ENCODE results near the gene GNAS. TPM values are rescaled to one million over a fixed set of nuclear protein-coding genes. Genes with fewer than 3 reads are reported as not detected.

Gene GNAS
- total RNA-seq, 1 donor, result 461 TPM

DNA sequence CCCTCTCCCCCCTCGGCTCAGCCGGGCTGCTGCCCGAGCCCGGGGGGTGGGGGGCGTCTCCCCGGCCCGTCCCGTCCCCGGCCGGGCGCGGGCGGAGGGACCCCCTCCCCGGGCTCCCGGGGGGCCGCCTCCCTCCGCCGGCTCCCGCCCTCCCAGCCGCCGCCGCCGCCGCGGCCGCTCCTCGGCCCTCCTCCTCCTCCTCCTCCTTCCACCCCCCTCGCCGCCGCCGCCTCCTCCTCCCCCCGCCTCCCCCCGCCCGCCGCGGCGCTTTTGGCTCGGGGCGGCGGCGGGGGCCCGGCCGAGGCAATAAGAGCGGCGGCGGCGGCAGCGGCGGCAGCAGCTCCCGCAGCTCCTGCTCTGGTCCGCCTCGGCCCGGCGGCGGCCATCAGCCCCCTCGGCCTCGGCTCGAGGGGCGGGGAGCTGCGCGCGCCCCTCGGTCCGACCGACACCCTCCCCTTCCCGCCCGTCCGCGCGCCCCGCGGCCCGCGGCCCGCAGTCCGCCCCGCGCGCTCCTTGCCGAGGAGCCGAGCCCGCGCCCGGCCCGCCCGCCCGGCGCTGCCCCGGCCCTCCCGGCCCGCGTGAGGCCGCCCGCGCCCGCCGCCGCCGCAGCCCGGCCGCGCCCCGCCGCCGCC lies 38.7 kb downstream of the GNAS start:
- no peaks in the 10 kb centered on the region for H3K27me3 ChIP-seq (ENCODE audit: insufficient read depth, low read length)
- peak overlapping the region; percentile 60 for H3K4me3 ChIP-seq (ENCODE audit: low read length)
- H3K9me3 ChIP-seq (ENCODE audit: low read depth, low read length), result no peaks in the 10 kb centered on the region
- H3K4me1 ChIP-seq (ENCODE audit: insufficient read depth, low read length), result peaks cover 38% of the 10 kb centered on the region

DNA sequence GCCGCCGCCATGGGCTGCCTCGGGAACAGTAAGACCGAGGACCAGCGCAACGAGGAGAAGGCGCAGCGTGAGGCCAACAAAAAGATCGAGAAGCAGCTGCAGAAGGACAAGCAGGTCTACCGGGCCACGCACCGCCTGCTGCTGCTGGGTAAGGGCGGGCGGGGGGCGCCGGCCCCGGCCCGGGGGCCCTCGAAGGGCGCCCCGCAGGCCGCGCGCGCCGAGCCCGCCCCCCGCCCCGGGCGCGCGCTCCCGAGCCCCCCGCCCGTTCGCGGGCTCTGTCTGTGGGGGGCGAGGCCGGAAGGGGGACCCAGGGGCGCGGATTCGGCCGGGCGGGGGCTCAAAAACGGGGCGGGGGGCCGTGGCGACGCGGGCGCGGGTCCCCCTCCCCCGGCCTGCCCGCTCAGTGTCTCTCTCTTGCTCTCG lies 39.2 kb downstream of the GNAS start:
- Histone ChIP-seq H3K9me3 (ENCODE audit: low read depth, low read length) (no peaks in the 10 kb centered on the region), H3K4me1 (ENCODE audit: insufficient read depth, low read length) (peaks cover 44% of the 10 kb centered on the region), H3K4me3 (ENCODE audit: low read length) (peak overlapping the region; percentile 70), H3K27me3 (ENCODE audit: insufficient read depth, low read length) (no peaks in the 10 kb centered on the region)

DNA sequence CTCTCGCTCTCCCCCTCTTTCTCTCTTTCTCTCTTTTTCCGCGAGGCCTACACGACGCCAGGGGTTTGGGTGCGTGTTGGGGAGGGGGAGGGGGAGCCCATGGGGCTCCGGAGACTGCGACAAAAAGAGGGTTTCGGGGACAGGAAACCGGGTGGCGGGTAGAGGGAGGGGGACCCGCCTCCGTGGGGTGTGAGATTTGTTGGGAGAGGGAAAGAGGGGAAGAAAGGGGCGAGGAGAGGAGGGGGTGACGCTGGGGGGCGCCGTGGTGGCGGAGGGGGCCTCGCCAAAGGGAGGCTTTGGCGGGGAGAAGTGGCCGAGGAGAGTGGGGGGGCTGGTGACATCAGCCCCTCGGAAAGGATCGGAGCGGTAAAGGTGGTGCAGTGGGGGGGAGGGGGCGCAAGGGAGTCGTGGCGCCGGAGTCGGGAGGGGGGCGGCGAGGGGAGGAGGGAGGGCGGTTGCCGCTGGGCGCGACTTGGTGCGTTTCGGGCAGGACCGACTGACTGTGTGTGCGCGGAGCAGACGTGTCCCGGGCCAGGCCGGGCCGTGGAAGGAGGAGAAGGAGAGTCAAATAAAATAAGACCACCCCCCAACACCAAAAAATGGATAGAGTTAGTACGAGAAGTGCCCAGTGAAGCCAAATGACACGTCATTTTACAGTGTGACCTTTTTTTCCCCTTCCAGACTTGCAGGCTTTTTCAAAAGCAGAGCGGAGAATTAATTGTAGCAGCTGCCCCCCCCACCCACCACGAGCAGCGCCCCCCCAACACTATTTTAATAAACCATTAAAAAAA lies 39.8 kb downstream of the GNAS start:
- Histone ChIP-seq H3K4me1 (ENCODE audit: insufficient read depth, low read length) (peaks cover 50% of the 10 kb centered on the region), H3K4me3 (ENCODE audit: low read length) (peak overlapping the region; percentile 70)

DNA sequence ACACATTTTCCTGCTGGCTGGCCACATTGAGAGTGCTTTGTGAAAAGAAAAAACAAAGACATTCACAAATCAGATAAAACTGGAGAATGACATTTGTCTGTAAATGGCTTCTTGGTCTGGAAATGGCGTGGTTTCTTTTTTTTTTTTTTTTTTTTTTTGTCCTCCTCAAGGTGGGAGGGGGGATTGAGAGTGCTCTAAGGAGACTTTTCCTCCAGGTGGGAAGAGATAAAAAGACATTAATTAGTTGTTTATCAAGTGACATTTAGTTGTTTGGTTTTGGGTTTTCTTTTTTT lies 40.4 kb downstream of the GNAS start:
- Histone ChIP-seq H3K4me1 (ENCODE audit: insufficient read depth, low read length) (peaks cover 55% of the 10 kb centered on the region), H3K4me3 (ENCODE audit: low read length) (peak overlapping the region; percentile 70)

More for the DNA sequence above, 39.8 kb downstream of the GNAS start:
- Histone ChIP-seq H3K9me3 (ENCODE audit: low read depth, low read length) (no peaks in the 10 kb centered on the region), H3K27me3 (ENCODE audit: insufficient read depth, low read length) (no peaks in the 10 kb centered on the region)

DNA sequence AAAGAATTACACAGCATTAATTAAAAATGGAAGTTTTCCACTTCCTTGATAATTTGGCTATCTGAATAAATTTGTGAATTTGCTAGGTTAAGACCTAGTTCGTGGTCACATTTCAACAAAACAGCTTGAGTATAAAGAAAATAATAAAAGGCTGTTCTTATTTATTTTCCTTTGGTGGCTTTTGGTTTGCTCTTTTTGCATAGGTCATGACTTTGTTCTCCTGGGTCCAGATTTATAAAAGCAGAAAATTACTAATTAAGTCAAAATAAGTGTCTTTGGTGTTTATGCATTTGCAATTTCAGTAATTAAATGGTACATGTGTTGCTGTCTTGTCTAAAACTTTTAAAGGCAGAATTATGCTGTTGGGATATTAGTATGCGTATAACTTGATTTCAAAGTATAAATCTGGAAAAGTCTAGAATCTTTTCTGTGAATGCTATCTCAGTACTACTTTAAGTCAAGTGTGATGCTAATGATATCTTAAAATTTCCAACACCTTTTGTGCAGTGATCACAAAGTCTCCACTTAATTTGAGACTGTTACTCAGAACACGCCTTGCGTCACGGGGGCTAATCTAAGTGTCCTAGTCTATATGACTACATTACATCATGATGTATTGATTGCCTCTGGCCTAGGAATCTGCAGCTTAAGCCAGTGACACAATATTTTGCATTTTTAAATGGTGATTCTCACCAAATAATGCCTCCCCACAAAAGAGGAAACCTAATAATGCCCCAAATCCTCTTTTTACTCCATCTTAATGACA lies 41.0 kb downstream of the GNAS start:
- Histone ChIP-seq H3K4me1 (ENCODE audit: insufficient read depth, low read length) (peaks cover 50% of the 10 kb centered on the region), H3K4me3 (ENCODE audit: low read length) (no peak overlapping the region), H3K9me3 (ENCODE audit: low read depth, low read length) (no peaks in the 10 kb centered on the region), H3K27me3 (ENCODE audit: insufficient read depth, low read length) (no peaks in the 10 kb centered on the region)

More for the DNA sequence above, 40.4 kb downstream of the GNAS start:
- no peaks in the 10 kb centered on the region for H3K9me3 ChIP-seq (ENCODE audit: low read depth, low read length)
- H3K27me3 ChIP-seq (ENCODE audit: insufficient read depth, low read length), result no peaks in the 10 kb centered on the region

DNA sequence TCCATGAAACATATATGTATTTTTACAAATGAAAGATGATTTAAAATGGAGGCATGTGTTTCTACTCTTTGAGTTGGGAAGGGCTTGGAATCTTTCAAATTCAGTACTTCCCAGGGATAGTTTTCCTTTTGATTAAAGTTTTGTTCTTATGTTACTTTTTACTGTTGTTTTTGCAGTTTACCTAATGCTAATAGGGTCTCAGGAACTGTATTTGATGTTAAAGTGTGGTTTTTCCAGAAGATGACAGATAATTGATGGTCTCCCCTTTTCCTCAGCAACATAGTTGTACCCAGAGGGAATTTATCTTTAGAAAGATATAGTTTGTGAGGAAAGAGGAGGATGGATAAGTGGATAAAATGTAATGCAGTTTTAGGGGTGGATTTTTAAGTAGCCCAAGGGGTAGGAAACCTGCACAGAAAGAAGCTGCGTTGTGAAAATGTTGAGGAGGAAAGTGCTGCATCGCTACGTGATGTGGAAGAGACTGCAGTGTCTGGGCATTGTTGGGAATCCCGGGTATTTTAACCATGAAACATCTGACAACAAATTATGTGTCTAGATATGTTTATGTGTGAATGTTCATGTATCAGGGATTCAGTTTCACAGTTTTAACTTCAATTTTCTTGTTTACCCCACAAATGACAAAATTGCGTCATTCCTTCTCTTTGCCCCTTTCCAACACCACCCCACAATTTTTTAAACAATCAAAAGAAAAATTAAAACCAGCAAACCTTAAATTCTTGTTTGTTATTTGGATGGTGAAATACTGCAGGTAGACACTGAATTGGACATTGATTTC lies 42.3 kb downstream of the GNAS start:
- no peak overlapping the region for H3K4me3 ChIP-seq (ENCODE audit: low read length)
- H3K9me3 ChIP-seq (ENCODE audit: low read depth, low read length), result no peaks in the 10 kb centered on the region
- H3K4me1 ChIP-seq (ENCODE audit: insufficient read depth, low read length), result peaks cover 50% of the 10 kb centered on the region
- no peaks in the 10 kb centered on the region for H3K27me3 ChIP-seq (ENCODE audit: insufficient read depth, low read length)

DNA sequence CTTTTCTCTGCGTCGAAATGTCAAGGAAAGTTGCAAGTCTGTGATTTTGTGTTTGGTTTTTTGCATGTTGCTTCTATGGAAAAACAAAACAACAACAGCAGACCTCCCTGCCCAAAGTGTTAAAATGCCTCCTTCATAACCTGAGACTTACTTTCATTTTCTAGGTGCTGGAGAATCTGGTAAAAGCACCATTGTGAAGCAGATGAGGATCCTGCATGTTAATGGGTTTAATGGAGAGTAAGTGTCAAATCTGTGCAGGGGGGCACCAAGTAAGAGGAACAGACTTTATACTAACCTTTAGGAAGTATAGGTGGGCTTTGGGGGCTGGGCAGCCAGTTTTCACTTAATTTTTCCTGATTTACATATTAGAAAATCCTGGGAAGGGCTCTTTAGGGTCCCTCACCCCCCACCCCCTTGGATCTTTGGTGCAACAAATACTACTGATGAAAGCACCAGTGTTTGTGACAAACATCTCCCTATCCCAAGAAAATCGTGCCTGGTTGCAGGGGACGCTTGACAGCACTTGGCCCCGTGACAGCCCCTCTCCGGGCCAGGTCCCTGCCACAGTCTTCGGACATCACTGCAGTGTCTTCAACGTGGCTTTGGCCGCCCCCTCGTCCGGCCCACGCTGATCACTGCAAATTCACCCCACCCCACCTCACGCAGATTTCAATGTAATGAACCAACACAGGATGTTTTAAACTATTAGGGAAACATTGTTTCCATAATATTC lies 43.1 kb downstream of the GNAS start:
- Histone ChIP-seq H3K9me3 (ENCODE audit: low read depth, low read length) (no peaks in the 10 kb centered on the region), H3K27me3 (ENCODE audit: insufficient read depth, low read length) (no peaks in the 10 kb centered on the region), H3K4me3 (ENCODE audit: low read length) (no peak overlapping the region), H3K4me1 (ENCODE audit: insufficient read depth, low read length) (peaks cover 50% of the 10 kb centered on the region)

DNA sequence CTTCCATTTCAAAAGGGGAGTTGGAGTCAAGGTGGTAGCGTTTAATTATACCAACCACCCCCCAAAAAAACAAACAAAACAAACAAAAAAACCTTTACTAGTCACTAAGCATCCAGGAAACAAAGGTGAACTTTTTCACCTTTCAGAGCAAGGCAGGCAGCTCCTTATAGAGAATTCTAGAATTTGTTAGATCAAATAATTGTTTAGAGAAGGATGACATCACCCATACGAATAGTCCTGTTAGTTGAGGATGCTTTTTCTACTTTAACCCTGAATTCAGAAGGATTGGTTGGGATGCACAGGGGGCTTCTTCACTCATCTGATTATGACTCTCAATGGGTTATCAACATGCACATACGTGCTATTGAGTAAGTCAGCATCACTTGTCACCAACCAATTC lies 44.3 kb downstream of the GNAS start:
- Histone ChIP-seq H3K4me3 (ENCODE audit: low read length) (no peak overlapping the region), H3K9me3 (ENCODE audit: low read depth, low read length) (no peaks in the 10 kb centered on the region), H3K27me3 (ENCODE audit: insufficient read depth, low read length) (no peaks in the 10 kb centered on the region), H3K4me1 (ENCODE audit: insufficient read depth, low read length) (peaks cover 49% of the 10 kb centered on the region)

DNA sequence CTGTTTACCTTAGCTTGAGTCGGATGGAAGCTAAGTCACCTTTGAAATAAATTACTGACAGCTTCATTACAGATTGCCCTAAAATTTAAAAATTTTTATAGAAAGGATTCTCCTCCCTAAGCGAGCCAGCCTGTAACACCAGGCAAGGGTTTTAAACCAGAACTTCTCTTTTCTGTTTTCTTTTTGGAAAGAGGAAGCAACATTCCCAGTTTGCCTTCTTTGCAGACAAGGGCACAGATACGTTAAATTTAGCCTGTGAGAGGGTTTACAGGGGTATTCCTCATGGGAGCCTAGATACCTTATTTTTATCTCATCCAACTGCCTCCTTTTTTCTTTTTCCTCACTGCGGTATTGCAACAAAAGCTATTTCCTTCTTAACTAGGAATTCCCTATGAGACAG lies 45.0 kb downstream of the GNAS start:
- H3K4me1 ChIP-seq (ENCODE audit: insufficient read depth, low read length), result peaks cover 54% of the 10 kb centered on the region
- H3K27me3 ChIP-seq (ENCODE audit: insufficient read depth, low read length), result no peaks in the 10 kb centered on the region
- no peaks in the 10 kb centered on the region for H3K9me3 ChIP-seq (ENCODE audit: low read depth, low read length)
- no peak overlapping the region for H3K4me3 ChIP-seq (ENCODE audit: low read length)

GRCh38 chr20:58898629-58899408 lies 46.3 kb downstream of the GNAS start:
- Histone ChIP-seq H3K4me3 (ENCODE audit: low read length) (no peak overlapping the region), H3K4me1 (ENCODE audit: insufficient read depth, low read length) (peaks cover 49% of the 10 kb centered on the region), H3K27me3 (ENCODE audit: insufficient read depth, low read length) (no peaks in the 10 kb centered on the region), H3K9me3 (ENCODE audit: low read depth, low read length) (no peaks in the 10 kb centered on the region)

DNA sequence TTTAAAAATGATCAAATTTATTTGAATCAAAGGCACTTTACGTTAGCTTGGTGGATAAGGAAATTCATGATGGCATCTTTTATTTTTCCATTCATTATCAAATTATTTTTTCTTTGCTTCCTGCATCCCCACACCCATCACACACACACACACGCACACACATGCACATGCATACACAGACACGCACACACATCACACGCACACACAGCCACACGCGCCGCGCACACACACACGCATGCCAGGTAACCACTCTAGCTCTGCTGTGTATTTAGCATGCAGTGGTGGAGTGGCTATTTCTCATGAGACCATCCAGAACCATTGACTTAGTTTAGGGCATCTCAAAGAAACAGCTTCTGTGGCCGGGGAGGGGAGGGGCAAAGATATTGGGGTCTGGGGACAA lies 47.0 kb downstream of the GNAS start:
- Histone ChIP-seq H3K4me1 (ENCODE audit: insufficient read depth, low read length) (peaks cover 42% of the 10 kb centered on the region), H3K4me3 (ENCODE audit: low read length) (no peak overlapping the region), H3K27me3 (ENCODE audit: insufficient read depth, low read length) (no peaks in the 10 kb centered on the region), H3K9me3 (ENCODE audit: low read depth, low read length) (no peaks in the 10 kb centered on the region)

GRCh38 chr20:58900397-58900796 lies 47.9 kb downstream of the GNAS start:
- Histone ChIP-seq H3K4me3 (ENCODE audit: low read length) (no peak overlapping the region), H3K9me3 (ENCODE audit: low read depth, low read length) (no peaks in the 10 kb centered on the region), H3K4me1 (ENCODE audit: insufficient read depth, low read length) (peaks cover 33% of the 10 kb centered on the region), H3K27me3 (ENCODE audit: insufficient read depth, low read length) (no peaks in the 10 kb centered on the region)

- Histone ChIP-seq H3K9me3 (ENCODE audit: low read depth, low read length) (no peaks in the 10 kb centered on the region), H3K27me3 (ENCODE audit: insufficient read depth, low read length) (no peaks in the 10 kb centered on the region), H3K4me1 (ENCODE audit: insufficient read depth, low read length) (peaks cover 31% of the 10 kb centered on the region), H3K4me3 (ENCODE audit: low read length) (no peak overlapping the region)
These were observed 49.2 kb downstream of the GNAS start for GRCh38 chr20:58901488-58902402.

All from mononuclear cell (primary cell).